HepG2 (cell line): Measurements from ENCODE around the gene CHD9NB. TPM values are rescaled to one million over a fixed set of nuclear protein-coding genes. Genes with fewer than 3 reads are reported as not detected.

Experiments
- CBX1 ChIP-seq: IDR thresholded peaks from one replicate; pipeline ENCODE4 v1.6.1; 2016; ENCODE audit warnings: antibody characterized with exemption, low read depth
- CENPX ChIP-seq: sonication (generic); formaldehyde crosslinking; IDR thresholded peaks from 2 replicates; pipeline ENCODE4 v1.9.0; 2021; ENCODE audit warnings: mild to moderate bottlenecking, missing genetic modification reagents, moderate library complexity
- CREM ChIP-seq, 2 experiments: sonication (generic) in 1 of 2; formaldehyde crosslinking in 1 of 2; IDR thresholded peaks; 2 replicates each; pipeline versions ENCODE4 v1.4.0 to v1.6.1; 2016 to 2020; ENCODE audit warnings: antibody characterized with exemption in 1 of 2, mild to moderate bottlenecking in 1 of 2, missing genetic modification reagents in 1 of 2
- ELF4 ChIP-seq: sonication (generic); formaldehyde crosslinking; IDR thresholded peaks from 2 replicates; pipeline ENCODE4 v1.5.0; 2020; ENCODE audit warnings: missing genetic modification reagents, mild to moderate bottlenecking, moderate library complexity, borderline replicate concordance
- ESRRA ChIP-seq: sonication (generic); formaldehyde crosslinking; IDR thresholded peaks from 2 replicates; pipeline ENCODE4 v1.5.1; 2020; ENCODE audit warnings: mild to moderate bottlenecking, low read depth, missing genetic modification reagents
- ETV5 ChIP-seq: IDR thresholded peaks from 2 replicates; pipeline ENCODE4 v1.6.1; 2018; ENCODE audit warnings: missing biosample characterization, missing genetic modification reagents, inconsistent platforms, borderline replicate concordance
- HOXA7 ChIP-seq: sonication (generic); formaldehyde crosslinking; IDR thresholded peaks from 2 replicates; pipeline ENCODE4 v1.8.1; 2022; ENCODE audit warnings: mild to moderate bottlenecking, missing genetic modification reagents, moderate library complexity
- IRF2 ChIP-seq: IDR thresholded peaks from 2 replicates; pipeline ENCODE4 v1.6.1; 2018; ENCODE audit warnings: missing genetic modification reagents, missing compliant biosample characterization
- PAWR ChIP-seq: sonication (generic); formaldehyde crosslinking; IDR thresholded peaks from 2 replicates; pipeline ENCODE4 v1.4.0; 2020; ENCODE audit warnings: missing genetic modification reagents, mild to moderate bottlenecking, borderline replicate concordance
- PITX1 ChIP-seq: sonication (generic); formaldehyde crosslinking; IDR thresholded peaks from 2 replicates; pipeline ENCODE4 v1.5.1; 2020; ENCODE audit warnings: mild to moderate bottlenecking, missing genetic modification reagents
- POLR2A ChIP-seq, 2 experiments: IDR thresholded peaks; 2 replicates each; pipeline ENCODE4 v1.6.1; 2011; ENCODE audit warnings: low read depth in 2 of 2, low read length in 2 of 2, mild to moderate bottlenecking in 1 of 2, moderate library complexity in 1 of 2; ENCODE audit not compliant: insufficient read depth in 1 of 2
- RFX5 ChIP-seq: IDR thresholded peaks from 2 replicates; pipeline ENCODE4 v1.6.1; 2011; ENCODE audit warnings: low read depth, low read length, improper control_type of control experiment
- SP1 ChIP-seq, 2 experiments: fragments of 450-650 bp in 1 of 2; sonication (generic) in 1 of 2; formaldehyde crosslinking in 1 of 2; IDR thresholded peaks; 2 replicates each; pipeline versions ENCODE4 v1.4.0 to v1.6.1; 2016 to 2020; ENCODE audit warnings: missing genetic modification reagents in 1 of 2
- SRY ChIP-seq: sonication (generic); formaldehyde crosslinking; IDR thresholded peaks from 2 replicates; pipeline ENCODE4 v1.8.0; 2022; ENCODE audit warnings: mild to moderate bottlenecking, missing genetic modification reagents
- ZBTB20 ChIP-seq: sonication (generic); formaldehyde crosslinking; IDR thresholded peaks from 2 replicates; pipeline ENCODE4 v1.8.1; 2023; ENCODE audit warnings: missing genetic modification reagents, low read depth, mild to moderate bottlenecking, borderline replicate concordance
- ZIK1 ChIP-seq: sonication (generic); formaldehyde crosslinking; IDR thresholded peaks from 2 replicates; pipeline ENCODE4 v1.5.0; 2020; ENCODE audit warnings: mild to moderate bottlenecking, low read depth, missing genetic modification reagents, borderline replicate concordance
- ZNF343 ChIP-seq: sonication (generic); formaldehyde crosslinking; IDR thresholded peaks from 2 replicates; pipeline ENCODE4 v1.4.0; 2020; ENCODE audit warnings: mild to moderate bottlenecking, missing genetic modification reagents
- ZNF543 ChIP-seq: sonication (generic); formaldehyde crosslinking; IDR thresholded peaks from 2 replicates; pipeline ENCODE4 v1.4.0; 2020; ENCODE audit warnings: mild to moderate bottlenecking, missing genetic modification reagents
- ZNF558 ChIP-seq: sonication (generic); formaldehyde crosslinking; IDR thresholded peaks from 2 replicates; pipeline ENCODE4 v1.9.0; 2022; ENCODE audit warnings: mild to moderate bottlenecking, missing genetic modification reagents, borderline replicate concordance
- ZNF598 ChIP-seq: sonication (generic); formaldehyde crosslinking; IDR thresholded peaks from 2 replicates; pipeline ENCODE4 v1.5.1; 2020; ENCODE audit warnings: mild to moderate bottlenecking, missing genetic modification reagents, borderline replicate concordance
- ZNF782 ChIP-seq: sonication (generic); formaldehyde crosslinking; IDR thresholded peaks from 2 replicates; pipeline ENCODE4 v1.4.0; 2020; ENCODE audit warnings: missing genetic modification reagents, mild to moderate bottlenecking, borderline replicate concordance
- ZSCAN20 ChIP-seq: sonication (generic); formaldehyde crosslinking; IDR thresholded peaks from 2 replicates; pipeline ENCODE4 v1.4.0; 2020; ENCODE audit warnings: missing genetic modification reagents, mild to moderate bottlenecking, borderline replicate concordance
- polyA plus RNA-seq, 8 experiments: library from polyadenylated mRNA; depleted of rRNA in 3 of 8; stranded (reverse) in 7 of 8; unstranded in 1 of 8; fragments of >200 nt; fragmentation: Illumina TruSeq in 4 of 8; extraction: Trizol in 4 of 8; gene quantifications; 2 replicates each; pipeline versions ENCODE4 v1.2.1 to v1.2.3, GENCODE V29; 2011 to 2016; ENCODE audit warnings: low read depth in 4 of 8, missing spikeins in 1 of 8, mixed read lengths in 1 of 8; ENCODE audit not compliant: insufficient read depth in 1 of 8
- total RNA-seq, 5 experiments: library from RNA; depleted of rRNA; stranded (reverse); fragments of >200 nt; fragmentation: Illumina TruSeq; extraction: Trizol; gene quantifications; 2 replicates each; pipeline ENCODE4 v1.2.3, GENCODE V29; 2016; ENCODE audit warnings: low read depth in 1 of 5
- TF ChIP-seq, protein P1 (sequence below): sonication (generic); formaldehyde crosslinking; IDR thresholded peaks from 2 replicates; pipeline ENCODE4 v1.5.1; 2020; ENCODE audit warnings: mild to moderate bottlenecking, missing genetic modification reagents, borderline replicate concordance
- TF ChIP-seq, protein P2 (sequence below): sonication (generic); formaldehyde crosslinking; IDR thresholded peaks from 2 replicates; pipeline ENCODE4 v1.5.1; 2020; ENCODE audit warnings: mild to moderate bottlenecking, moderate library complexity, missing genetic modification reagents
- TF ChIP-seq, protein P3 (sequence below): sonication (generic); formaldehyde crosslinking; IDR thresholded peaks from 2 replicates; pipeline ENCODE4 v1.8.1; 2023; ENCODE audit warnings: missing genetic modification reagents, mild to moderate bottlenecking, borderline replicate concordance

Gene CHD9NB
- total and polyA plus RNA-seq, 2 of the 13 experiments (the other 11 are each of a cell fraction or from before 2014, with no cell fraction given) = 0.17 to 0.18 TPM

DNA sequence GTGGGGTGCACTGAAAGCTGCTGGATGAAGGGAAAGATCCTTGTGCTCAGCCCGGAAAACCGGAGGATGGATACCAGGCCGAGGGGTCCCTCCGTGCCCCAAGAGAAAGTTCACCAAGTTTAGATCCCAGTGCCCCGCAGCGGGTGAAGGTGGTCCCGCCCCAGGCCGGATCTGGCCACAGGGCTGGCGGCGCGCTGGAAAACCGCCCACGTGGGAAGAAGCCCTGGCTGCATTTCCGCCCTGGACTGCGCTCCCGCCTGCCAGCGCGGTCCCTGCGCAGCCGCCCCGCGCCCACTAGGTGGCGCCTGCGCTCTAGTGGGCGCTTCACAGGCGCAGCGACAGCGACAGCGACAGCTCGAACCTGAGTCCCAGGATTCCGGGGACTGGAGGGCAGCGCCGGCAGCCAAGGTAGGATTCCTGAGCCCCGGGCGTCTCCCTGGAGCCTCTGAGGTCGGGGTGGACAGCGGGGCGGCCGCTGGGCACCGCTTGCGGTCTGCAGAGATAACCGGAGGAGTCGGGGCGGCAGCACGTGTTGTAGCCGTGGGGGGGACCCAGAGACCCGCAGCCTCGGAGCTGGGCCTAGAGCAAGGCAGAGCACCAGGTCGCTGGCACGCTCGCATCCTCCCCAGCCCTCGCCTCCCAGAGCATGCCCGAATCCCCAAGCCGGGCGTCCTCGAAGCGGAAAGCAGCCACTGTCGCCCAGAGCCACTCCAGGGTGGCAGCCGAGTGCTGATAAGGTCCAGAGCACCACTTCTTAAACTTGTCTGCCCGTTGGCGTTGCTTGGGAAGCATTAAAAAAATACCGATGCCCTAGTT lies 2.2 kb upstream of the CHD9NB start, which contains the start of gene CHD9 (continued):
- TF ChIP-seq ZIK1 (CRISPR knock-in tag) = peak; percentile 62; the same call in 1 of the 2 replicates
- peak; percentile 97 for TF ChIP-seq ZNF598 (CRISPR knock-in tag)
- TF ChIP-seq ZNF343 (CRISPR knock-in tag) = no peak
- TF ChIP-seq RFX5 = no peak; the same call in 1 of the 2 replicates
- TF ChIP-seq SRY (CRISPR knock-in tag) = peak; percentile 96
- peak; percentile 91 for TF ChIP-seq PITX1
- TF ChIP-seq HOXA7 (CRISPR knock-in tag) = 0 out of 2 replicates have a peak, but pooled peaks have one; percentile 29
- TF ChIP-seq CREM (IDR thresholded peaks at IDR 0.05) = no peak
- TF ChIP-seq CREM (CRISPR knock-in tag; IDR thresholded peaks at IDR 0.05) = no peak
- TF ChIP-seq ESRRA = peak; percentile 85
- TF ChIP-seq SP1 (IDR thresholded peaks at IDR 0.05) = no peak
- peak; percentile 35; the same call in 1 of the 2 replicates for TF ChIP-seq SP1 (CRISPR knock-in tag; IDR thresholded peaks at IDR 0.05)
- TF ChIP-seq PAWR (CRISPR knock-in tag) = no peak
- TF ChIP-seq ZNF543 (CRISPR knock-in tag) = no peak; the same call in 1 of the 2 replicates
- peak; percentile 92 for TF ChIP-seq CBX1
- TF ChIP-seq CENPX (CRISPR knock-in tag) = no peak
- TF ChIP-seq ZBTB20 (CRISPR knock-in tag) = peak; percentile 83
- TF ChIP-seq ZNF558 (CRISPR knock-in tag) = peak; percentile 88; the same call in 1 of the 2 replicates
- TF ChIP-seq ELF4 = no peak
- TF ChIP-seq, protein P1, sequence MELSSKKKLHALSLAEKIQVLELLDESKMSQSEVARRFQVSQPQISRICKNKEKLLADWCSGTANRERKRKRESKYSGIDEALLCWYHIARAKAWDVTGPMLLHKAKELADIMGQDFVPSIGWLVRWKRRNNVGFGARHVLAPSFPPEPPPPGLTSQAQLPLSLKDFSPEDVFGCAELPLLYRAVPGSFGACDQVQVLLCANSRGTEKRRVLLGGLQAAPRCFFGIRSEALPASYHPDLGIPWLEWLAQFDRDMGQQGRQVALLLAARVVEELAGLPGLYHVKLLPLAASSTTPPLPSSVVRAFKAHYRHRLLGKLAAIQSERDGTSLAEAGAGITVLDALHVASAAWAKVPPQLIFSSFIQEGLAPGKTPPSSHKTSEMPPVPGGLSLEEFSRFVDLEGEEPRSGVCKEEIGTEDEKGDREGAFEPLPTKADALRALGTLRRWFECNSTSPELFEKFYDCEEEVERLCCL (CRISPR knock-in tag) = peak; percentile 91
- TF ChIP-seq ETV5 (CRISPR knock-in tag) = peak; percentile 96
- peak; percentile 66; the same call in 1 of the 2 replicates for TF ChIP-seq ZNF782 (CRISPR knock-in tag)
- TF ChIP-seq, protein P2, sequence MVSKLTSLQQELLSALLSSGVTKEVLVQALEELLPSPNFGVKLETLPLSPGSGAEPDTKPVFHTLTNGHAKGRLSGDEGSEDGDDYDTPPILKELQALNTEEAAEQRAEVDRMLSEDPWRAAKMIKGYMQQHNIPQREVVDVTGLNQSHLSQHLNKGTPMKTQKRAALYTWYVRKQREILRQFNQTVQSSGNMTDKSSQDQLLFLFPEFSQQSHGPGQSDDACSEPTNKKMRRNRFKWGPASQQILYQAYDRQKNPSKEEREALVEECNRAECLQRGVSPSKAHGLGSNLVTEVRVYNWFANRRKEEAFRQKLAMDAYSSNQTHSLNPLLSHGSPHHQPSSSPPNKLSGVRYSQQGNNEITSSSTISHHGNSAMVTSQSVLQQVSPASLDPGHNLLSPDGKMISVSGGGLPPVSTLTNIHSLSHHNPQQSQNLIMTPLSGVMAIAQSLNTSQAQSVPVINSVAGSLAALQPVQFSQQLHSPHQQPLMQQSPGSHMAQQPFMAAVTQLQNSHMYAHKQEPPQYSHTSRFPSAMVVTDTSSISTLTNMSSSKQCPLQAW (CRISPR knock-in tag) = peak; percentile 95
- peak; percentile 64 to 70 for TF ChIP-seq POLR2A (IDR thresholded peaks at IDR 0.05; ENCODE audit: insufficient read depth in 1 of 2, low read depth in 2 of 2, low read length in 2 of 2)
- peak; percentile 96 for TF ChIP-seq IRF2 (CRISPR knock-in tag)
- TF ChIP-seq, protein P3, sequence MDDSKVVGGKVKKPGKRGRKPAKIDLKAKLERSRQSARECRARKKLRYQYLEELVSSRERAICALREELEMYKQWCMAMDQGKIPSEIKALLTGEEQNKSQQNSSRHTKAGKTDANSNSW (CRISPR knock-in tag) = peak; percentile 39; the same call in 1 of the 2 replicates
- peak; percentile 94 for TF ChIP-seq ZSCAN20 (CRISPR knock-in tag)
